A673 (cell line): ENCODE data around the gene TNRC6A. TPM values are rescaled to one million over a fixed set of nuclear protein-coding genes. Genes with fewer than 3 reads are reported as not detected.

Experiments
- BruUV-seq: library from RNA; stranded (reverse); fragments of 400-500 nt; replicated peaks from 2 replicates; lab custom pipeline; 2021; lab: Mats Ljungman, UMichigan
- CTCF ChIA-PET: fragments of 300-600 bp; sonication (Branson Sonifier 250); formaldehyde crosslinking; loops from one replicate; lab custom pipeline; 2022; ENCODE audit warnings: antibody characterized with exemption; lab: Charles Lee
- POLR2A ChIA-PET: fragments of 300-600 bp; sonication (Branson Sonifier 250); formaldehyde crosslinking; loops from one replicate; lab custom pipeline; 2022; ENCODE audit warnings: antibody characterized with exemption; ENCODE audit not compliant: low non-redundant PET; lab: Charles Lee
- DNase-seq: peaks from one replicate; pipeline ENCODE4 v3.0.0-alpha.2; 2015; ENCODE audit warnings: low spot score
- H3K27ac ChIP-seq: fragments of 200-600 bp; sonication (generic); 2 replicates; pipeline ENCODE4 v1.5.1; 2016; ENCODE audit warnings: mixed run types, low read depth, mild to moderate bottlenecking, mixed read lengths, antibody characterized with exemption, low read length; ENCODE audit not compliant: poor library complexity, severe bottlenecking
- H3K27me3 ChIP-seq: fragments of 200-600 bp; sonication (generic); replicated peaks from 2 replicates; pipeline ENCODE4 v1.6.1; 2017; ENCODE audit warnings: mixed run types, low read depth, mild to moderate bottlenecking, mixed read lengths, antibody characterized with exemption, low read length; ENCODE audit not compliant: insufficient read depth, poor library complexity
- H3K36me3 ChIP-seq: fragments of 200-600 bp; sonication (generic); 2 replicates; pipeline ENCODE4 v1.6.1; 2016; ENCODE audit warnings: mixed run types, mild to moderate bottlenecking, mixed read lengths, antibody characterized with exemption, low read length; ENCODE audit not compliant: insufficient read depth, poor library complexity, severe bottlenecking
- H3K4me1 ChIP-seq: fragments of 200-600 bp; sonication (generic); 2 replicates; pipeline ENCODE4 v1.6.1; 2017; ENCODE audit warnings: mixed run types, mild to moderate bottlenecking, mixed read lengths, antibody characterized with exemption, low read length; ENCODE audit not compliant: insufficient read depth, poor library complexity, severe bottlenecking
- H3K4me3 ChIP-seq: fragments of 200-600 bp; sonication (generic); 2 replicates; pipeline ENCODE4 v1.5.1; 2016; ENCODE audit warnings: low read depth, mixed run types, mild to moderate bottlenecking, mixed read lengths, low read length; ENCODE audit not compliant: poor library complexity, severe bottlenecking
- H3K9me3 ChIP-seq: fragments of 200-600 bp; sonication (generic); 2 replicates; pipeline ENCODE4 v1.6.1; 2016; ENCODE audit warnings: mixed run types, low read depth, mild to moderate bottlenecking, mixed read lengths, antibody characterized with exemption, low read length; ENCODE audit not compliant: poor library complexity, severe bottlenecking
- EZH2 ChIP-seq: fragments of 200-600 bp; sonication (generic); IDR thresholded peaks from 2 replicates; pipeline ENCODE4 v1.6.1; 2017; ENCODE audit warnings: borderline replicate concordance, low read depth, mild to moderate bottlenecking, mixed read lengths, antibody characterized with exemption, low read length; ENCODE audit not compliant: poor library complexity, severe bottlenecking
- intact Hi-C: fragments of 100-400 bp; cut with micrococcal nuclease; formaldehyde crosslinking; loops from one replicate; pipeline ENCODE4 v1.10.0; 2022; ENCODE audit not compliant: unreplicated experiment
- total RNA-seq: library from RNA; stranded (reverse); gene quantifications from 2 replicates; pipeline ENCODE4 v1.2.3, GENCODE V29; 2021
- TF ChIP-seq, protein P1 (sequence below): fragments of 300-800, 200-600 bp; sonication (generic); conservative IDR thresholded peaks from 2 replicates; pipeline ENCODE4 v1.5.1; 2017; ENCODE audit warnings: low read depth, mild to moderate bottlenecking, antibody characterized with exemption, low read length, moderate library complexity, mixed read lengths

Gene TNRC6A
- total RNA-seq, 1 experiment from 2014 or later = 90.8 TPM

DNA sequence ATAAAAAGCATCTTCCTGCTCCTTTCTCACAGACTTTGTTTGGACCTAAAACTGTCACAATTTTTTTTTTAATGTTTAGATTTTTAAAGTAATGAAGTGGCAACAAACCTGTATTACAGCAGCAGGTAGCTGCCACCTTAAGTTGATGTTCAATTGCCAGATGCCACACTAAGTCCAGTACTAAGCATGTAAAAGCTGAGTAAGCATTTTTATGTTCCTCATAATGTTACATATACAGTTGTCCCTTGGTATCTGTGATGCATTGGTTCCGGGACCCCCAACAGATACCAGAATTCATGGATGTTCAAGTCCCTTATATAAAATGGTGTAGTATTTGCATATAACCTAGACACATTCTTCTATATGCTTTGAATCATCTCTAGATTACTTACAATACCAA lies 45.1 kb downstream of the TNRC6A start:
- POLR2A ChIA-PET = no interaction called here
- TF ChIP-seq, protein P1, sequence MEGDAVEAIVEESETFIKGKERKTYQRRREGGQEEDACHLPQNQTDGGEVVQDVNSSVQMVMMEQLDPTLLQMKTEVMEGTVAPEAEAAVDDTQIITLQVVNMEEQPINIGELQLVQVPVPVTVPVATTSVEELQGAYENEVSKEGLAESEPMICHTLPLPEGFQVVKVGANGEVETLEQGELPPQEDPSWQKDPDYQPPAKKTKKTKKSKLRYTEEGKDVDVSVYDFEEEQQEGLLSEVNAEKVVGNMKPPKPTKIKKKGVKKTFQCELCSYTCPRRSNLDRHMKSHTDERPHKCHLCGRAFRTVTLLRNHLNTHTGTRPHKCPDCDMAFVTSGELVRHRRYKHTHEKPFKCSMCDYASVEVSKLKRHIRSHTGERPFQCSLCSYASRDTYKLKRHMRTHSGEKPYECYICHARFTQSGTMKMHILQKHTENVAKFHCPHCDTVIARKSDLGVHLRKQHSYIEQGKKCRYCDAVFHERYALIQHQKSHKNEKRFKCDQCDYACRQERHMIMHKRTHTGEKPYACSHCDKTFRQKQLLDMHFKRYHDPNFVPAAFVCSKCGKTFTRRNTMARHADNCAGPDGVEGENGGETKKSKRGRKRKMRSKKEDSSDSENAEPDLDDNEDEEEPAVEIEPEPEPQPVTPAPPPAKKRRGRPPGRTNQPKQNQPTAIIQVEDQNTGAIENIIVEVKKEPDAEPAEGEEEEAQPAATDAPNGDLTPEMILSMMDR = no peak
- TF ChIP-seq EZH2 = no peak

DNA sequence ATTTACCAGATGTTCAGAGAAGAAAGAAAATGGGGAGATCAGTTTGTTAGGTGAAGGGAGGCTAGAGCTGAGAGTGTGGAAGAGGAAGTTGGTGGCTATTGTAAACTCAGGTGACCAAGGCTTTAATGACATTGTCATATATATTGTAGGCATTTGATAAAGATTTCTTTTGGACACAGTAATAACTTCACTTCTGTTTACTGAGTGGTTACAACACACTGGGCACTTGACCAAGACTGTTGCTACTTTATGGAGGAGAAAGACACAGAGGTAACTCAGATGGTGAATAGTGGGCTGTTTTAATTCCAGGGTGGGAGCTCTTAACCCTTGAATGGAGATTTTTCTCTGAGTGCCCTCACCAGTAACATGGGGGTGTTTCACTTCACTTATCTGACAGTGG lies 46.0 kb downstream of the TNRC6A start:
- intact Hi-C loops = no loop called here
- ChIA-PET POLR2A (no interaction called here), CTCF (no interaction called here)
- no peak for DNase-seq
- TF ChIP-seq EZH2 = no peak
- Histone ChIP-seq H3K36me3 (peaks cover 50% of the 10 kb centered on the region), H3K4me1 (peaks cover 8% of the 10 kb centered on the region), H3K27me3 (no peaks in the 10 kb centered on the region), H3K4me3 (no peak overlapping the region), H3K27ac (no peak overlapping the region), H3K9me3 (no peaks in the 10 kb centered on the region)
- no TSS peak for BruUV-seq

More for the DNA sequence above, 45.1 kb downstream of the TNRC6A start:
- Histone ChIP-seq H3K27me3 (no peaks in the 10 kb centered on the region), H3K27ac (no peak overlapping the region), H3K36me3 (peaks cover 40% of the 10 kb centered on the region), H3K4me3 (no peak overlapping the region), H3K9me3 (no peaks in the 10 kb centered on the region), H3K4me1 (peaks cover 16% of the 10 kb centered on the region)
- CTCF ChIA-PET = no interaction called here
- intact Hi-C loops = no loop called here
- no peak for DNase-seq
- no TSS peak for BruUV-seq

DNA sequence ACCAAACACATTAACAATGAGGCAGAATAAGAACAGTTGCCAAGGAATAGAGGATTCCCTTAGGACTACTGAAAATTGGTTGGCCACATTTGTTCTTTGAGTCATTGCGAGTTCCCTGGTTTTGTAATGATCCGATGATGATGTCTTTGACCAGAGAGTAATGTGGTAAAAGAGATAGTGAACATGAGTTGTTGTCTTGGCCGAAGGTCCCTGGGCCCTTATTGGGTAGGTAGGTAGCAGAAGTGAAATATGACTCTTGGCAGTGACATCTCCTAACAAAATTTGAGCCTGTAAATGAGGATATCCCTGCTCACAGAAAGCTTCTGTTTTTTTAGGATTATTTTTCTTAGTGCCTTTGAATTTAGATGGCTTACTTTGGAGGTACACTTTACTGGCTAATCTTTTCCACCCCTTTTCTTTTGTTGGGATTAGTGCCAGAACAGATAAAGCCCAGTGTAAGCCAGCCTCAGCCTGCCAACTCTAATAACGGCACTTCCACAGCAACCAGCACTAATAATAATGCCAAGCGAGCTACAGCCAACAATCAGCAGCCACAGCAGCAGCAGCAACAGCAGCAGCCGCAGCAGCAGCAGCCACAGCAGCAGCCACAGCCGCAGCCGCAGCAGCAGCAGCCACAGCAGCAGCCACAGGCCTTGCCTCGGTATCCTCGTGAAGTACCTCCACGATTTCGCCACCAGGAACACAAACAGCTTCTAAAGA lies 47.2 kb downstream of the TNRC6A start:
- intact Hi-C loops = no loop called here
- H3K9me3 ChIP-seq = no peaks in the 10 kb centered on the region
- no peaks in the 10 kb centered on the region for H3K27me3 ChIP-seq
- no peak overlapping the region for H3K4me3 ChIP-seq
- DNase-seq = no peak
- ChIA-PET CTCF (no interaction called here), POLR2A (no interaction called here)
- H3K4me1 ChIP-seq = peaks cover 8% of the 10 kb centered on the region
- H3K36me3 ChIP-seq = peaks cover 56% of the 10 kb centered on the region
- H3K27ac ChIP-seq = no peak overlapping the region
- TF ChIP-seq, protein P1 = no peak
- TF ChIP-seq EZH2 = no peak
- BruUV-seq = no TSS peak

DNA sequence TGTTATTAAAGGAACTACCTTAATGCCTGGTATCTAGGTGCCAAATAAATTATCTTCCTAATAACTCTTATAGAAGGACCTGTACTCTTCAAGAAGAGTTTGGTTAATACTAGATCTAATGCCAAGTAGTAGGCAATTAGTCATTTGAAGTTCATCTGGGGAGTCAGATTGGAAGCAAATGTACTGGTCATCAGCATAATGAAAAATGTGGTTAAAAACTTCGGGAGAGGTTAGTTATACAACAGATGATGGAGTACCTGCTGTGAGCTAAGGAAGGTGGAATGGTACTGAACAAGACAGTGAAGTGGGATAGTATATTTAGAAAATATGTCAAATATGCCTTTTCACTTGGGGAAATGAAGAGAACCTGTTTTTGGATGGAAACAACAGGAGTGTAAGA lies 49.2 kb downstream of the TNRC6A start:
- BruUV-seq = no TSS peak

More for the DNA sequence above, 49.2 kb downstream of the TNRC6A start:
- no peak for DNase-seq
- Histone ChIP-seq H3K9me3 (no peaks in the 10 kb centered on the region), H3K27me3 (no peaks in the 10 kb centered on the region), H3K4me3 (no peak overlapping the region), H3K36me3 (peaks cover 64% of the 10 kb centered on the region), H3K27ac (no peak overlapping the region), H3K4me1 (peaks cover 8% of the 10 kb centered on the region)
- ChIA-PET POLR2A (no interaction called here), CTCF (no interaction called here)
- no peak for TF ChIP-seq EZH2
- TF ChIP-seq, protein P1 = no peak
- intact Hi-C loops = no loop called here
